Progenitor cell of endocrine pancreas (in vitro differentiated cells): ENCODE results near the gene CD80. TPM values are rescaled to one million over a fixed set of nuclear protein-coding genes. Genes with fewer than 3 reads are reported as not detected.
A peak's percentile ranks its signal among the peaks of the same experiment; 100 is the strongest.

Source experiments
- DNase-seq: peaks from one replicate; pipeline ENCODE4 v3.0.0; 2021; ENCODE audit warnings: low spot score; ENCODE audit not compliant: unreplicated experiment
- H3K27ac Mint-ChIP-seq: 2 replicates; pipeline ENCODE4 v1.8.0; 2021; ENCODE audit warnings: mild to moderate bottlenecking, moderate library complexity, mixed read lengths
- H3K27me3 Mint-ChIP-seq: 2 replicates; pipeline ENCODE4 v1.8.0; 2021; ENCODE audit warnings: mixed read lengths
- H3K36me3 Mint-ChIP-seq: 2 replicates; pipeline ENCODE4 v1.8.0; 2022; ENCODE audit warnings: mixed read lengths; ENCODE audit not compliant: insufficient read depth
- H3K4me1 Mint-ChIP-seq: 2 replicates; pipeline ENCODE4 v1.8.0; 2021; ENCODE audit warnings: low read depth, mixed read lengths
- H3K4me3 Mint-ChIP-seq: 2 replicates; pipeline ENCODE4 v1.8.0; 2021; ENCODE audit warnings: low read depth, mild to moderate bottlenecking, moderate library complexity, mixed read lengths
- H3K9me3 Mint-ChIP-seq: 2 replicates; pipeline ENCODE4 v1.8.0; 2021; ENCODE audit warnings: low read depth, mixed read lengths
- total RNA-seq: library from RNA; stranded (reverse); gene quantifications from 2 replicates; pipeline ENCODE4 v1.2.1, GENCODE V29; 2021
- TF ChIP-seq, protein P1 (sequence below): fragments of 200-600 bp; sonication (generic); IDR thresholded peaks from one replicate; pipeline ENCODE4 v1.5.0; 2021; ENCODE audit warnings: antibody characterized with exemption, mild to moderate bottlenecking; ENCODE audit not compliant: unreplicated experiment

Gene CD80
- total RNA-seq, 1 donor from 2014 or later = 0.24 TPM

DNA sequence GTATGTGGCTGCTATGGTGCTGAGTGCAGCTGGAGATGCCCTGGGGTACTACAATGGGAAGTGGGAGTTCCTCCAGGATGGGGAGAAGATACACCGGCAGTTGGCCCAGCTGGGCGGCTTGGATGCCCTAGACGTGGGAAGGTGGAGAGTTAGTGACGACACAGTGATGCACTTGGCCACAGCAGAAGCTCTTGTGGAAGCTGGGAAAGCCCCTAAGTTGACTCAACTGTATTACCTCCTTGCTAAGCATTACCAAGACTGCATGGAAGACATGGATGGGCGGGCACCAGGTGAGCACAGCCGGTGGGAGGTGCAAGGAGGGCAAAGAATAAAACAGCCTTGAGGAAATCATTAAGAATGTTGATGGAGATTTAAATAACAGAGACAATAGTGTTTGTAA, 22.8 kb upstream of the CD80 start:
- H3K4me1 Mint-ChIP-seq = peaks cover 9% of the 10 kb centered on the region
- H3K9me3 Mint-ChIP-seq = no peaks in the 10 kb centered on the region
- H3K36me3 Mint-ChIP-seq = no peaks in the 10 kb centered on the region
- DNase-seq = no peak
- H3K27me3 Mint-ChIP-seq = peaks cover 19% of the 10 kb centered on the region
- TF ChIP-seq, protein P1, sequence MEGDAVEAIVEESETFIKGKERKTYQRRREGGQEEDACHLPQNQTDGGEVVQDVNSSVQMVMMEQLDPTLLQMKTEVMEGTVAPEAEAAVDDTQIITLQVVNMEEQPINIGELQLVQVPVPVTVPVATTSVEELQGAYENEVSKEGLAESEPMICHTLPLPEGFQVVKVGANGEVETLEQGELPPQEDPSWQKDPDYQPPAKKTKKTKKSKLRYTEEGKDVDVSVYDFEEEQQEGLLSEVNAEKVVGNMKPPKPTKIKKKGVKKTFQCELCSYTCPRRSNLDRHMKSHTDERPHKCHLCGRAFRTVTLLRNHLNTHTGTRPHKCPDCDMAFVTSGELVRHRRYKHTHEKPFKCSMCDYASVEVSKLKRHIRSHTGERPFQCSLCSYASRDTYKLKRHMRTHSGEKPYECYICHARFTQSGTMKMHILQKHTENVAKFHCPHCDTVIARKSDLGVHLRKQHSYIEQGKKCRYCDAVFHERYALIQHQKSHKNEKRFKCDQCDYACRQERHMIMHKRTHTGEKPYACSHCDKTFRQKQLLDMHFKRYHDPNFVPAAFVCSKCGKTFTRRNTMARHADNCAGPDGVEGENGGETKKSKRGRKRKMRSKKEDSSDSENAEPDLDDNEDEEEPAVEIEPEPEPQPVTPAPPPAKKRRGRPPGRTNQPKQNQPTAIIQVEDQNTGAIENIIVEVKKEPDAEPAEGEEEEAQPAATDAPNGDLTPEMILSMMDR = no peak
- no peak overlapping the region for H3K4me3 Mint-ChIP-seq
- H3K27ac Mint-ChIP-seq = no peak overlapping the region

DNA sequence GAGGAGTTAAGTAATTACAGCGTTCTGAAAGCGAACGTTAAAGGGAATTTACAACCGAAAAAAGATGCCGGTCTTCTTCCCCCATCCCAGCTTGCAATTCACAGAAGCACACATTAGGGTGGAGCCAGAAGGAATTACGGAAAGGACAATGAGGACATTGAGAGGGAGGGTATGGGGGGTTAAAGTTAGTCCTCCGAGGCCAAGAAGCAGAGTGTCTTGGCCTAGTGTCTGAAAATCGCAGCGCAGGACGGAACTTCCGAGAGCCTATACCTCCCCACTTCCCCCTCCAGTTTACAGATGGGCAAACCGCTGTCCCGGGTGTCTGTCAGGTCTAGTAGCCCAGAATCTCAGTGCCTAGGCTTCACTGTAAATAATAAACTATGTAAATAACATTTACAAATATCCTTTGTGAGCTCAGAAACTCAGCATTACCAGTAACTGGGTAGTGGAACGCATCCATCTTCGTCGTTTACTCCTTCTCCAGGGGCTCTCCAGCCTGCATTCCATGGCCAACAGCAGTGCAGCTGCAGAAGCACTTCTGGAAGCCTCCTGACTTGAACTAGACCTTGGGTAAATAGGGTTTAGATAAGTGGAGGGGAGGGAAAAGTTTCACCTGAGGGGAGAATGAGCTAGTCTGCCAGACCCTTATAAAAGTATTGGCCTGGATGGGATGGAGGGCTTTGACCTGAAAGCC, 20.8 kb upstream of the CD80 start:
- Mint-ChIP-seq H3K27ac (peak overlapping the region; percentile 96), H3K36me3 (no peaks in the 10 kb centered on the region), H3K27me3 (peaks cover 19% of the 10 kb centered on the region), H3K9me3 (no peaks in the 10 kb centered on the region), H3K4me1 (peaks cover 9% of the 10 kb centered on the region), H3K4me3 (peak overlapping the region; percentile 83)
- DNase-seq = no peak
- TF ChIP-seq, protein P1 = no peak

DNA sequence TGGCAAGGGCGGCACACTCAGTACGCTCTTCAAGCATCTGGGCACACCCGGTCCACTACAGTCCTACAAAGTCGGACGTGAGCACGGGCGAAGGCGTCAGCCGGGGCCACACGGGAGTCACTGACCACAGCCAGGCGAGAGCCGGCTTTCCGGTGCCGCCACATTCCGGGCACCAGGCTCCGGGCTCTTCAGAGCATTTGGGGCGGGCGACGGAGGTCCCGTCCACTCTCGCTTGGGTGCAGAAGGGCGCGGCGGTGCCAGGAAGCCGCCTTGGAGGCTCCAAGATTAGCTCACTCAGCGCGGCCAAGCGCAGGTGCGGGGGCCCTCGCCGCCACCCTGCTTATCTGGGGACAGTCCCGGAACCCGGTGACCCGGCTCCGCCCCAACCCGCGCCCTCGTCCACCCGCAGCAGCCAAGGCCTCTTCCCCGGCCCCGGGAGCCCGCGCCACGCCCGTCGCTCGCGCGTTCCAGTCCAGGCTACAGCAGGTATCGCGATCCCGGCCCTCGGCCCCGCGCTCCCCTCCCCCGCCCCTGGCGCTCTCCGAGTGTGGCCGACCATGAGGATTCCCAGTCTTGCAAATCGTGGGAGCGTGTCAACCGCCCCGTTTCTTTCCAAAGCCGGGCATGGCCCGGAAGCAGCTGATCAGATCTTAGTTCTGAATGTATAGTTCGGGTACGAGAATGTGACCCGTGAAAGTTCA, 20.1 kb upstream of the CD80 start, which contains the start of gene ADPRH:
Gene ADPRH (plus strand): TSS at position 127 of the 701 bp plus-strand sequence. CDS start 2,678 bp downstream, outside the sequence.
- H3K4me1 Mint-ChIP-seq = peaks cover 9% of the 10 kb centered on the region
- TF ChIP-seq, protein P1 = no peak
- peak; percentile 63 for DNase-seq
- peaks cover 19% of the 10 kb centered on the region for H3K27me3 Mint-ChIP-seq
- no peaks in the 10 kb centered on the region for H3K9me3 Mint-ChIP-seq
- H3K4me3 Mint-ChIP-seq = peak within 1 kb of the TSS; percentile 83
- H3K27ac Mint-ChIP-seq = peak within 1 kb of the TSS; percentile 96
- H3K36me3 Mint-ChIP-seq = no peaks in the 10 kb centered on the region

DNA sequence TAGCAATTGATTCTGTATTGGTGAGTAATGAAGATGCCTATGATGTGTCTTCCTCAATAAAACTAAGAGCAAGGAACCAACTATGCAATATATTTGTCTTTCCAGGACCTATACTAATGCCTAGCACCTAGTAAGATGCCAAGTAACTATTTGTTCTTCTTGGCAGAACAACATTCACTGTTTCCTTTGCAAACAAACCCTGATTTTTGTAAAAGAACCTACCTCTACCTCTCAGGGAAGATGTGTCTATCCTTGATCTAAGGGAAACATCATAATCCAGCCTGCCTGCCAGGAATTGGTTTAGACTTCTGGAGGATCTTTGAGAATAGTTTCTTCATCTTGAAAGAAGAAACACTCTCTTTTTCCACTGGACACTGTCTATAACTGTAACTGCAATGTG, 16.1 kb upstream of the CD80 start:
- peaks cover 7% of the 10 kb centered on the region for H3K4me1 Mint-ChIP-seq
- no peaks in the 10 kb centered on the region for H3K36me3 Mint-ChIP-seq
- DNase-seq = no peak
- no peaks in the 10 kb centered on the region for H3K9me3 Mint-ChIP-seq
- no peak overlapping the region for H3K27ac Mint-ChIP-seq
- TF ChIP-seq, protein P1 = no peak
- H3K27me3 Mint-ChIP-seq = peaks cover 11% of the 10 kb centered on the region
- H3K4me3 Mint-ChIP-seq = no peak overlapping the region

DNA sequence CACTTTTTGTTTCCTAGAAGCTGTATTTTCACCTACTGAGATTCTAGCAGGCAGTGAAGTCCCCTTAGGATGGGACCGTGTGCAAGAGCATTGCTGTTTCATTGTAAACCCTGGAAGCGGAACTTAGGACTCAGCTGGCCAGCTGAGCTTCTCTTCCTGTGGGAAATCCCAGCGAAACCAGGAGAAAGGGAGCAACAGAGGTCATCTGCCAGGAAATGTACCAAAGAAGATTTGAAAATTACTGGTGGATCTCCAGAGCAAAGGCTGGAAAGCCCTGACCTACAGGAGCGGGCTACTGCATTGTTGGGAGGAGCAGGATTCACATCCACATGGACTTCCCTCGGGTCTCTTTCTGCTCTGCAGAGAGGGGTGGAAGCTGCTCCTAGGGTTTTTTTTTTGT, 12.3 kb upstream of the CD80 start:
- H3K9me3 Mint-ChIP-seq = peaks cover 4% of the 10 kb centered on the region
- no peak overlapping the region for H3K4me3 Mint-ChIP-seq
- H3K36me3 Mint-ChIP-seq = no peaks in the 10 kb centered on the region
- no peak for DNase-seq
- peaks cover 5% of the 10 kb centered on the region for H3K27me3 Mint-ChIP-seq
- H3K4me1 Mint-ChIP-seq = no peaks in the 10 kb centered on the region
- TF ChIP-seq, protein P1 = no peak
- H3K27ac Mint-ChIP-seq = no peak overlapping the region
